Glomerular visceral epithelial cell (primary cell): ENCODE results near the gene HTATIP2.
"Not testable (repeated sequence)": the region's sequence is repeated elsewhere in the genome, so short reads cannot be mapped to it uniquely, and the experiment has no call there.

ENCODE experiments used
- DNase-seq: peaks from one replicate; pipeline ENCODE4 v3.0.0-alpha.2; 2016; ENCODE audit errors: extremely low spot score

Gene HTATIP2

GRCh38 chr11:20372081-20372626 lies 8.6 kb downstream of the HTATIP2 start:
- DNase-seq, result no peak

GRCh38 chr11:20373147-20373546 lies 9.6 kb downstream of the HTATIP2 start:
- no peak for DNase-seq

- DNase-seq, result no peak
These were observed 10.2 kb downstream of the HTATIP2 start for GRCh38 chr11:20373568-20374209.

GRCh38 chr11:20374741-20375300 lies 11.3 kb downstream of the HTATIP2 start:
- no peak for DNase-seq

- DNase-seq, result no peak
These were observed 12.7 kb downstream of the HTATIP2 start for GRCh38 chr11:20376162-20376730.

- DNase-seq, result not testable (repeated sequence)
These were observed 22.5 kb downstream of the HTATIP2 start for GRCh38 chr11:20385996-20386395.

- DNase-seq, result peak; percentile 96
These were observed 24.0 kb downstream of the HTATIP2 start, which contains the start of gene PRMT3 for GRCh38 chr11:20387261-20388095. Gene PRMT3 (plus strand): TSS chr11:20387716. CDS start chr11:20387747, 31 bp downstream.

- DNase-seq, result no peak
These were observed 24.9 kb downstream of the HTATIP2 start for GRCh38 chr11:20388096-20389055.

- DNase-seq, result peak; percentile 52
These were observed 33.8 kb downstream of the HTATIP2 start for GRCh38 chr11:20397281-20397680.

- no peak for DNase-seq
These were observed 36.0 kb downstream of the HTATIP2 start for GRCh38 chr11:20399498-20399897.

- no peak for DNase-seq
These were observed 39.5 kb downstream of the HTATIP2 start for GRCh38 chr11:20403059-20403458.

- DNase-seq, result no peak
These were observed 43.0 kb downstream of the HTATIP2 start for GRCh38 chr11:20406484-20406883.

- DNase-seq, result no peak
These were observed 43.8 kb downstream of the HTATIP2 start for GRCh38 chr11:20407344-20407743.

- DNase-seq, result no peak
These were observed 51.9 kb downstream of the HTATIP2 start for GRCh38 chr11:20415432-20415831.

GRCh38 chr11:20417771-20418170 lies 54.3 kb downstream of the HTATIP2 start:
- no peak for DNase-seq

- no peak for DNase-seq
These were observed 58.4 kb downstream of the HTATIP2 start for GRCh38 chr11:20421946-20422345.

- no peak for DNase-seq
These were observed 65.7 kb downstream of the HTATIP2 start for GRCh38 chr11:20429216-20429615.
